Suprapubic skin (tissue), 4 donors: Measurements from ENCODE around the gene MSH6. TPM values are rescaled to one million over a fixed set of nuclear protein-coding genes. Genes with fewer than 3 reads are reported as not detected.
A peak's percentile ranks its signal among the peaks of the same experiment; 100 is the strongest.

ENCODE experiments used
- DNase-seq, 2 donors: peaks; one replicate each; pipeline ENCODE4 v3.0.0-alpha.2; 2019; ENCODE audit warnings: low spot score in 2 of 2
- H3K27ac ChIP-seq: fragments of 200-600 bp; sonication (generic); one replicate; pipeline ENCODE4 v1.5.1; 2019
- H3K27me3 ChIP-seq: fragments of 200-600 bp; sonication (generic); one replicate; pipeline ENCODE4 v1.5.1; 2019
- H3K36me3 ChIP-seq: fragments of 200-600 bp; sonication (generic); one replicate; pipeline ENCODE4 v1.5.1; 2019
- H3K4me1 ChIP-seq: fragments of 200-600 bp; sonication (generic); one replicate; pipeline ENCODE4 v1.5.1; 2019
- H3K4me3 ChIP-seq: fragments of 200-600 bp; sonication (generic); one replicate; pipeline ENCODE4 v1.5.1; 2019; ENCODE audit warnings: mild to moderate bottlenecking
- H3K9me3 ChIP-seq: fragments of 200-600 bp; sonication (generic); one replicate; pipeline ENCODE4 v1.5.1; 2019
- CTCF ChIP-seq, 2 donors: fragments of 200-600 bp in 1 of 2; fragments of 450-650 bp in 1 of 2; sonication (generic) in 1 of 2; IDR thresholded peaks; one replicate each; pipeline ENCODE4 v1.5.1; 2016 to 2019; ENCODE audit warnings: antibody characterized with exemption in 2 of 2, mild to moderate bottlenecking in 1 of 2, moderate library complexity in 1 of 2
- EP300 ChIP-seq: sonication (generic); formaldehyde crosslinking; IDR thresholded peaks from one replicate; pipeline ENCODE4 v1.6.1; 2017; ENCODE audit warnings: antibody characterized with exemption
- POLR2A ChIP-seq, 2 donors: fragments of 450-650 bp; IDR thresholded peaks; one replicate each; pipeline ENCODE4 v1.6.1; 2017; ENCODE audit warnings: antibody characterized with exemption in 2 of 2, mild to moderate bottlenecking in 2 of 2, moderate library complexity in 2 of 2
- POLR2AphosphoS5 ChIP-seq, 3 donors: sonication (generic); formaldehyde crosslinking; IDR thresholded peaks; one replicate each; pipeline ENCODE4 v1.6.1; 2017; ENCODE audit warnings: antibody characterized with exemption in 3 of 3
- WGBS: methylation state at CpG from one replicate; pipeline ENCODE4 v1.1.5; 2018; 5-methylcytosine and 5-hydroxymethylcytosine counted together
- total RNA-seq, 4 donors: library from RNA; depleted of rRNA; stranded (reverse); fragments of >200 nt; gene quantifications; one replicate each; pipeline ENCODE4 v1.1.0, GENCODE V29; 2016

MSH6 gene
- total RNA-seq, 4 donors from 2014 or later, result 17.7 to 27.3 (median 26.1) TPM

- Histone ChIP-seq H3K4me1 (no peaks in the 10 kb centered on the region), H3K9me3 (no peaks in the 10 kb centered on the region), H3K36me3 (no peaks in the 10 kb centered on the region), H3K4me3 (no peak overlapping the region), H3K27ac (no peak overlapping the region), H3K27me3 (no peaks in the 10 kb centered on the region)
- TF ChIP-seq POLR2AphosphoS5 (IDR thresholded peaks at IDR 0.05) (no peak), POLR2A (IDR thresholded peaks at IDR 0.05) (no peak), CTCF (IDR thresholded peaks at IDR 0.05) (no peak)
- DNase-seq, result no peak
Observed at GRCh38 chr2:47774567-47774966, 8.4 kb upstream of the MSH6 start.

GRCh38 chr2:47777277-47777937, 5.5 kb upstream of the MSH6 start:
- Histone ChIP-seq H3K4me3 (no peak overlapping the region), H3K27ac (no peak overlapping the region), H3K36me3 (no peaks in the 10 kb centered on the region), H3K9me3 (no peaks in the 10 kb centered on the region), H3K27me3 (no peaks in the 10 kb centered on the region), H3K4me1 (peaks cover 6% of the 10 kb centered on the region)
- no peak for DNase-seq
- TF ChIP-seq POLR2A (IDR thresholded peaks at IDR 0.05), result no peak
- TF ChIP-seq EP300, result no peak
- TF ChIP-seq POLR2AphosphoS5 (IDR thresholded peaks at IDR 0.05), result no peak
- no peak for TF ChIP-seq CTCF (IDR thresholded peaks at IDR 0.05)
- WGBS, result 70% methylated on average over 13 of the region's 13 CpGs

- H3K9me3 ChIP-seq, result no peaks in the 10 kb centered on the region
- WGBS, result 86% methylated on average over 8 of the region's 8 CpGs
- H3K4me3 ChIP-seq, result no peak overlapping the region
- no peaks in the 10 kb centered on the region for H3K27me3 ChIP-seq
- peaks cover 12% of the 10 kb centered on the region for H3K4me1 ChIP-seq
- TF ChIP-seq EP300, result no peak
- TF ChIP-seq CTCF (IDR thresholded peaks at IDR 0.05), result no peak
- no peak for TF ChIP-seq POLR2AphosphoS5 (IDR thresholded peaks at IDR 0.05)
- TF ChIP-seq POLR2A (IDR thresholded peaks at IDR 0.05), result no peak
- no peaks in the 10 kb centered on the region for H3K36me3 ChIP-seq
- H3K27ac ChIP-seq, result no peak overlapping the region
- no peak for DNase-seq
Observed at GRCh38 chr2:47778698-47779425, 4.1 kb upstream of the MSH6 start.

GRCh38 chr2:47779426-47779790, 3.5 kb upstream of the MSH6 start:
- H3K9me3 ChIP-seq, result no peaks in the 10 kb centered on the region
- peaks cover 18% of the 10 kb centered on the region for H3K4me1 ChIP-seq
- no peak overlapping the region for H3K4me3 ChIP-seq
- no peak for DNase-seq
- H3K36me3 ChIP-seq, result no peaks in the 10 kb centered on the region
- 86% methylated on average over 8 of the region's 8 CpGs for WGBS
- TF ChIP-seq EP300, result no peak
- no peak for TF ChIP-seq POLR2A (IDR thresholded peaks at IDR 0.05)
- no peak for TF ChIP-seq CTCF (IDR thresholded peaks at IDR 0.05)
- TF ChIP-seq POLR2AphosphoS5 (IDR thresholded peaks at IDR 0.05), result no peak
- H3K27ac ChIP-seq, result no peak overlapping the region
- no peaks in the 10 kb centered on the region for H3K27me3 ChIP-seq

GRCh38 chr2:47782381-47782670, 619 bp upstream of the MSH6 start:
- 10% methylated on average over 7 of the region's 7 CpGs for WGBS
- TF ChIP-seq POLR2AphosphoS5 (IDR thresholded peaks at IDR 0.05), result no peak
- TF ChIP-seq POLR2A (IDR thresholded peaks at IDR 0.05), result no peak
- TF ChIP-seq EP300, result no peak
- DNase-seq, result no peak
- Histone ChIP-seq H3K4me3 (peak overlapping the region; percentile 76), H3K9me3 (no peaks in the 10 kb centered on the region), H3K27me3 (no peaks in the 10 kb centered on the region), H3K27ac (peak overlapping the region; percentile 90), H3K4me1 (peaks cover 30% of the 10 kb centered on the region), H3K36me3 (no peaks in the 10 kb centered on the region)
